PC-9 (cell line): ENCODE data around the gene KCTD21. TPM values are rescaled to one million over a fixed set of nuclear protein-coding genes. Genes with fewer than 3 reads are reported as not detected.

Experiments used
- BruUV-seq: library from RNA; stranded (reverse); fragments of 400-500 nt; replicated peaks from 2 replicates; lab custom pipeline; 2021; lab: Mats Ljungman, UMichigan
- CTCF ChIA-PET: fragments of 300-600 bp; sonication (Branson Sonifier 250); formaldehyde crosslinking; loops from one replicate; lab custom pipeline; 2022; ENCODE audit warnings: antibody characterized with exemption; lab: Charles Lee
- POLR2A ChIA-PET: fragments of 300-600 bp; sonication (Branson Sonifier 250); formaldehyde crosslinking; loops from one replicate; lab custom pipeline; 2022; ENCODE audit warnings: antibody characterized with exemption; ENCODE audit not compliant: unreplicated experiment; lab: Charles Lee
- DNase-seq, 2 experiments: peaks; one replicate each; pipeline versions ENCODE4 v3.0.0 to v3.0.0-alpha.2; 2015 to 2022; ENCODE audit warnings: mixed read lengths in 1 of 2
- H2AFZ ChIP-seq: fragments of 200-600 bp; sonication (generic); 2 replicates; pipeline ENCODE4 v1.8.1; 2017; ENCODE audit warnings: antibody characterized with exemption
- H3F3A ChIP-seq: fragments of 200-600 bp; sonication (generic); 2 replicates; pipeline ENCODE4 v1.8.1; 2017; ENCODE audit warnings: antibody characterized with exemption, mild to moderate bottlenecking, low read depth; ENCODE audit not compliant: insufficient read depth
- H3K27ac ChIP-seq: fragments of 200-600 bp; sonication (generic); 2 replicates; pipeline ENCODE4 v1.6.1; 2016; ENCODE audit warnings: mixed run types
- H3K27me3 ChIP-seq: fragments of 200-600 bp; sonication (generic); 2 replicates; pipeline ENCODE4 v1.6.1; 2016; ENCODE audit warnings: low read depth, mixed run types; ENCODE audit not compliant: insufficient read depth
- H3K36me3 ChIP-seq: fragments of 200-600 bp; sonication (generic); 2 replicates; pipeline ENCODE4 v1.6.1; 2016; ENCODE audit warnings: low read depth, mixed run types
- H3K4me1 ChIP-seq: fragments of 200-600 bp; sonication (generic); replicated peaks from 2 replicates; pipeline ENCODE4 v1.6.1; 2016; ENCODE audit warnings: mixed run types; ENCODE audit not compliant: insufficient read depth
- H3K4me2 ChIP-seq: fragments of 200-600 bp; sonication (generic); 2 replicates; pipeline ENCODE4 v1.6.1; 2017; ENCODE audit warnings: mixed run types
- H3K4me3 ChIP-seq: fragments of 200-600 bp; sonication (generic); 2 replicates; pipeline ENCODE4 v1.6.1; 2016; ENCODE audit warnings: mixed run types
- H3K79me2 ChIP-seq: fragments of 200-600 bp; sonication (generic); 2 replicates; pipeline ENCODE4 v1.6.1; 2017; ENCODE audit warnings: low read depth, mixed run types
- H3K9me2 ChIP-seq: fragments of 200-600 bp; sonication (generic); 2 replicates; pipeline ENCODE4 v1.8.1; 2017; ENCODE audit warnings: mild to moderate bottlenecking; ENCODE audit not compliant: insufficient read depth
- H3K9me3 ChIP-seq: fragments of 200-600 bp; sonication (generic); 2 replicates; pipeline ENCODE4 v1.8.1; 2016; ENCODE audit warnings: low read depth; ENCODE audit not compliant: insufficient read depth
- H4K20me1 ChIP-seq: fragments of 200-600 bp; sonication (generic); 2 replicates; pipeline ENCODE4 v1.8.1; 2017; ENCODE audit not compliant: insufficient read depth
- EZH2 ChIP-seq: fragments of 200-600 bp; sonication (generic); IDR thresholded peaks from 2 replicates; pipeline ENCODE4 v1.8.0; 2017; ENCODE audit warnings: antibody characterized with exemption, low read depth
- intact Hi-C: fragments of 100-400 bp; cut with micrococcal nuclease; formaldehyde crosslinking; loops from one replicate; pipeline ENCODE4 v1.10.0; 2022; ENCODE audit not compliant: unreplicated experiment
- total RNA-seq: library from RNA; stranded (reverse); gene quantifications from 2 replicates; pipeline ENCODE4 v1.2.3, GENCODE V29; 2021
- TF ChIP-seq, protein P1 (sequence below): fragments of 200-600 bp; sonication (generic); conservative IDR thresholded peaks from 2 replicates; pipeline ENCODE4 v1.6.1; 2017; ENCODE audit warnings: mixed run types, antibody characterized with exemption, mild to moderate bottlenecking, moderate library complexity

KCTD21 gene
- total RNA-seq, 1 experiment from 2014 or later = 16.5 TPM

DNA sequence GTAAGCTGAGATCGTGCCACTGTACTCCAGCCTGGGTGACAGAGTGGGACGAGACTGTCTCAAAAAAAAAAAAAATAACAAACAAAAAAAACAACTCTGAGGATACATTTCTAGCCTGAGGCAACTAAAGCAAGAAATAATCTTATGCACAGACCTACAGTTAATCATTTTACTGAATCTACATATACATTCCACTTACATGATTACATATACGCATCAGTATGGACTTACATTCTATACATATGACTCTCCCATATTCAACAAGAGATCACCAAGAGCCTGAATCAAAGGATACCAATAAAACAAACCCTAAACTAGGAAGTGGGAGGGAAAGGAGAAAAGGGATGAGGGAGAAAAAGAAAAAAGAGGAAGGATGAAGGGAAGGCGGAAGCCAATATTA is 50.1 kb downstream of the KCTD21 start:
- ChIA-PET CTCF (no interaction called here), POLR2A (interaction anchor here (0.5 to 0.7 kb wide), 2 partner anchors 62 to 143 kb away, joined by 3 to 4 read pairs; partner anchors contain the start of gene INTS4)

DNA sequence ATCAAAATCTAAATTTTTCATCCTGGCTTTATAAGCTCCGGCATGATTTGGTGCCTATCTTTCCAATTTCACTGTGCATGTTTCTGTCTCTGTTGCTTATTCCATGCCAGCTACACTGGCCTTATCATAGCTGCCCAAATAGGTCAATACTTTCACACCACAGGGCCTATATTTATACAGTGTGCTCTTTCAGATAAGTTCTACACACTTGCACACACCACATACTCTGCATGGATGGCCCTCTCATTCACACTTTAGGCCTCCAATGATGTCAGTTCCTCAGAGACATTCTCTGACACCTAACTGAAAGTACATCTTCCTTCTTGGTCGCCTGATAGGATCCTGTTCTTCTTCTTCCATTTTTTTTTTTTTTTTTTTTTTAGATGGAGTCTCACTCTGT is 56.0 kb downstream of the KCTD21 start:
- peaks cover 2% of the 10 kb centered on the region; the same call in 1 of the 2 replicates for H3F3A ChIP-seq
- intact Hi-C loops = no loop called here
- H3K79me2 ChIP-seq = peaks cover 15% of the 10 kb centered on the region
- H3K4me1 ChIP-seq = no peaks in the 10 kb centered on the region
- BruUV-seq = no TSS peak
- no peaks in the 10 kb centered on the region for H3K9me3 ChIP-seq
- peaks cover 12% of the 10 kb centered on the region; the same call in 1 of the 2 replicates for H3K36me3 ChIP-seq
- H2AFZ ChIP-seq = no peak overlapping the region
- H3K4me2 ChIP-seq = no peak overlapping the region
- DNase-seq = no peak
- H3K9me2 ChIP-seq = no peaks in the 10 kb centered on the region
- no peaks in the 10 kb centered on the region for H4K20me1 ChIP-seq
- no peak overlapping the region for H3K27ac ChIP-seq
- no peaks in the 10 kb centered on the region for H3K27me3 ChIP-seq
- no peak for TF ChIP-seq EZH2
- TF ChIP-seq, protein P1, sequence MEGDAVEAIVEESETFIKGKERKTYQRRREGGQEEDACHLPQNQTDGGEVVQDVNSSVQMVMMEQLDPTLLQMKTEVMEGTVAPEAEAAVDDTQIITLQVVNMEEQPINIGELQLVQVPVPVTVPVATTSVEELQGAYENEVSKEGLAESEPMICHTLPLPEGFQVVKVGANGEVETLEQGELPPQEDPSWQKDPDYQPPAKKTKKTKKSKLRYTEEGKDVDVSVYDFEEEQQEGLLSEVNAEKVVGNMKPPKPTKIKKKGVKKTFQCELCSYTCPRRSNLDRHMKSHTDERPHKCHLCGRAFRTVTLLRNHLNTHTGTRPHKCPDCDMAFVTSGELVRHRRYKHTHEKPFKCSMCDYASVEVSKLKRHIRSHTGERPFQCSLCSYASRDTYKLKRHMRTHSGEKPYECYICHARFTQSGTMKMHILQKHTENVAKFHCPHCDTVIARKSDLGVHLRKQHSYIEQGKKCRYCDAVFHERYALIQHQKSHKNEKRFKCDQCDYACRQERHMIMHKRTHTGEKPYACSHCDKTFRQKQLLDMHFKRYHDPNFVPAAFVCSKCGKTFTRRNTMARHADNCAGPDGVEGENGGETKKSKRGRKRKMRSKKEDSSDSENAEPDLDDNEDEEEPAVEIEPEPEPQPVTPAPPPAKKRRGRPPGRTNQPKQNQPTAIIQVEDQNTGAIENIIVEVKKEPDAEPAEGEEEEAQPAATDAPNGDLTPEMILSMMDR = no peak
- H3K4me3 ChIP-seq = no peak overlapping the region
- CTCF ChIA-PET = no interaction called here
- POLR2A ChIA-PET = interaction anchor here (0.6 to 0.7 kb wide), 2 partner anchors 666 to 1555 kb away, joined by 3 to 4 read pairs; no protein-coding TSS in a partner anchor

More for the DNA sequence above, 50.1 kb downstream of the KCTD21 start:
- Histone ChIP-seq H3K9me3 (no peaks in the 10 kb centered on the region), H3K4me3 (peak overlapping the region; percentile 63; the same call in 1 of the 2 replicates), H3K27me3 (no peaks in the 10 kb centered on the region), H2AFZ (no peak overlapping the region), H3K4me2 (peak overlapping the region; percentile 86), H3K9me2 (no peaks in the 10 kb centered on the region), H3K79me2 (peaks cover 48% of the 10 kb centered on the region), H3K4me1 (peaks cover 21% of the 10 kb centered on the region), H4K20me1 (no peaks in the 10 kb centered on the region), H3K36me3 (peaks cover 22% of the 10 kb centered on the region; the same call in 1 of the 2 replicates), H3F3A (peaks cover 7% of the 10 kb centered on the region), H3K27ac (no peak overlapping the region)
- intact Hi-C loops = loop anchor here (2.0 kb wide), 1 partner anchor 279 kb away; the partner anchor contains the start of gene GAB2
- TF ChIP-seq EZH2 = no peak
- TF ChIP-seq, protein P1 = no peak
- DNase-seq = peak in 1 of 2 experiments; percentile 59
- BruUV-seq = no TSS peak

DNA sequence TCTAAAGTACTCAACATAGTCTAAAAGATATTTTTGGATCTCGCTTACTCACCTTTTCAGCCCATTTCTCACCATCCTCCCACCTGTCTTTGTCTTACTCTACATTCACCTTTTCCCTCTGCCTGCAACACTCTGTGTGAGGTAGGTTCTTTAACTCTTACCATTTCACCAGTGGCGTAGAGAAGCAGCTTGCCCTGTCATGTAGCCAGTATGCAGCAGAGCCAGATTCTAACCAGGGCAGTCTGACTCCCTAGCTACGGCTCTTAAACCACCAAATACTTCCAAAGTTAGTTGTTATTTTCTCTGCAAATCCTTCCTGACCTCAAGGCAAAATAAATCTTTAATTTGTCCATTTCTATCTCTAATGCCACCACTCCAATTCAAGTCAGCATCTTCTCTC is 56.5 kb downstream of the KCTD21 start:
- no peak for DNase-seq
- ChIA-PET CTCF (no interaction called here), POLR2A (interaction anchor here (0.6 to 0.7 kb wide), 2 partner anchors 665 to 1555 kb away, joined by 3 to 4 read pairs; no protein-coding TSS in a partner anchor)
- H3K4me2 ChIP-seq = no peak overlapping the region
- no peaks in the 10 kb centered on the region for H3F3A ChIP-seq
- no TSS peak for BruUV-seq
- H3K4me1 ChIP-seq = no peaks in the 10 kb centered on the region
- no peak overlapping the region for H3K4me3 ChIP-seq
- TF ChIP-seq, protein P1 = no peak
- TF ChIP-seq EZH2 = no peak
- H2AFZ ChIP-seq = no peak overlapping the region
- intact Hi-C loops = no loop called here
- peaks cover 9% of the 10 kb centered on the region for H3K79me2 ChIP-seq
- no peaks in the 10 kb centered on the region for H3K9me3 ChIP-seq
- no peak overlapping the region for H3K27ac ChIP-seq
- no peaks in the 10 kb centered on the region for H4K20me1 ChIP-seq
- no peaks in the 10 kb centered on the region for H3K27me3 ChIP-seq
- no peaks in the 10 kb centered on the region for H3K9me2 ChIP-seq
- peaks cover 11% of the 10 kb centered on the region; the same call in 1 of the 2 replicates for H3K36me3 ChIP-seq
